ENCODE data around the gene CGNL1. TPM values are rescaled to one million over a fixed set of nuclear protein-coding genes. Genes with fewer than 3 reads are reported as not detected.

CGNL1 gene
- total and polyA plus RNA-seq, 8 donors = 0.29 to 36.2 (median 19.5) TPM

- no peaks in the 10 kb centered on the region for H3K27me3 ChIP-seq
- H3K9me3 ChIP-seq = no peaks in the 10 kb centered on the region
- no peak overlapping the region for H3K4me3 ChIP-seq
- no peak for DNase-seq
- H3K36me3 ChIP-seq = peaks cover 0 to 25% (median 4%) of the 10 kb centered on the region in 4 donors
- no peak overlapping the region for H3K27ac ChIP-seq
- intact Hi-C loops (cut with DNase I; ENCODE audit: low total_unique reads) = no loop called here
- TF ChIP-seq EP300 (IDR thresholded peaks at IDR 0.05) (no peak), POLR2A (IDR thresholded peaks at IDR 0.05) (no peak), POLR2AphosphoS5 (IDR thresholded peaks at IDR 0.05) (no peak), CTCF (IDR thresholded peaks at IDR 0.05) (no peak)
- peaks cover 12 to 22% (median 15%) of the 10 kb centered on the region in 4 donors for H3K4me1 ChIP-seq
These were observed 161.9 kb downstream of the CGNL1 start for GRCh38 chr15:57538265-57538529.

GRCh38 chr15:57538821-57539220 is 162.5 kb downstream of the CGNL1 start:
- Histone ChIP-seq H3K27me3 (no peaks in the 10 kb centered on the region), H3K4me3 (no peak overlapping the region), H3K4me1 (peaks cover 12 to 18% (median 15%) of the 10 kb centered on the region in 4 donors), H3K36me3 (peaks cover 0 to 27% (median 2%) of the 10 kb centered on the region in 4 donors), H3K9me3 (no peaks in the 10 kb centered on the region), H3K27ac (no peak overlapping the region)
- 86 to 92% (median 90%) methylated on average over 9 of the region's 9 CpGs for WGBS, 5 donors
- intact Hi-C loops (cut with DNase I; ENCODE audit: low total_unique reads) = no loop called here
- no peak for TF ChIP-seq POLR2AphosphoS5 (IDR thresholded peaks at IDR 0.05)
- TF ChIP-seq CTCF (IDR thresholded peaks at IDR 0.05) = no peak
- DNase-seq = no peak

GRCh38 chr15:57540211-57540610 is 163.9 kb downstream of the CGNL1 start:
- DNase-seq = no peak
- Histone ChIP-seq H3K36me3 (peaks cover 0 to 41% (median 14%) of the 10 kb centered on the region in 4 donors), H3K9me3 (no peaks in the 10 kb centered on the region), H3K27me3 (no peaks in the 10 kb centered on the region), H3K27ac (peak overlapping the region in 1 of 5 donors; percentile 40), H3K4me3 (no peak overlapping the region), H3K4me1 (peaks cover 12 to 22% (median 15%) of the 10 kb centered on the region in 4 donors)
- intact Hi-C loops (cut with DNase I; ENCODE audit: low total_unique reads) = no loop called here
- TF ChIP-seq POLR2AphosphoS5 (IDR thresholded peaks at IDR 0.05) = no peak
- no peak for TF ChIP-seq POLR2A (IDR thresholded peaks at IDR 0.05)
- no peak for TF ChIP-seq EP300 (IDR thresholded peaks at IDR 0.05)
- no peak for TF ChIP-seq CTCF (IDR thresholded peaks at IDR 0.05)
- WGBS, 5 donors = 85 to 92% (median 86%) methylated on average over 3 of the region's 3 CpGs

- intact Hi-C loops (cut with DNase I; ENCODE audit: low total_unique reads) = no loop called here
- WGBS, 5 donors = 66 to 78% (median 74%) methylated on average over 11 of the region's 11 CpGs
- TF ChIP-seq POLR2A (IDR thresholded peaks at IDR 0.05) = no peak
- no peak for TF ChIP-seq POLR2AphosphoS5 (IDR thresholded peaks at IDR 0.05)
- TF ChIP-seq CTCF (IDR thresholded peaks at IDR 0.05) = no peak
- no peak for TF ChIP-seq EP300 (IDR thresholded peaks at IDR 0.05)
- H3K36me3 ChIP-seq = peaks cover 0 to 46% (median 20%) of the 10 kb centered on the region in 4 donors
- no peaks in the 10 kb centered on the region for H3K27me3 ChIP-seq
- peak overlapping the region in 1 of 5 donors; percentile 40 for H3K27ac ChIP-seq
- no peaks in the 10 kb centered on the region for H3K9me3 ChIP-seq
- no peak for DNase-seq
- H3K4me3 ChIP-seq = no peak overlapping the region
- peaks cover 12 to 22% (median 15%) of the 10 kb centered on the region in 4 donors for H3K4me1 ChIP-seq
These were observed 164.4 kb downstream of the CGNL1 start for GRCh38 chr15:57540736-57541135.
